ENCODE data around the gene TTC23. TPM values are rescaled to one million over a fixed set of nuclear protein-coding genes. Genes with fewer than 3 reads are reported as not detected.

Gene TTC23
- total and polyA plus RNA-seq, 9 of the 15 experiments (the other 6 are each of a cell fraction or from before 2014, with no cell fraction given) = 0.41 to 4.5 (median 2.5) TPM

DNA sequence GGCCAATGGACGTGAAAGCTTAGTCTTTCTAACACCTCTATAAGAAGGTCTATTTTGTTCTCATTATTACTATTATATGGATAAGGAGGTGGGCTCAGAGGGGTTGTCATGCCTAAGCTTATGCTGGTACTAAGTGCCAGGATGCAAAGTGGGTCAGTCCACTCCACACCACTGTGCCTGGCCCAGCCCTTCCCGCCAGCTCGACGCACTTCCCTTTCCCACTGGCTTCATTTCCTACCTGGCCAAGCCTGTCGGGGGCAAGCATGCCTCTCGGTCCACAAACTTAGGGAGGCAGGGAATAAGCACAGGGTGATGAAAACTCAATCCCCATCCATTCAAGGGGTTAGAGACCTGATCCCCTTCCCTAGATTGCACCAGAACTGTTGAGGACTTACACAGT lies 150.4 kb downstream of the TTC23 start (continued):
- TF ChIP-seq NELFE (IDR thresholded peaks at IDR 0.05; ENCODE audit: insufficient read depth, insufficient read length) (no peak), ZNF668 (CRISPR knock-in tag; IDR thresholded peaks at IDR 0.05) (no peak), ARID3A (IDR thresholded peaks at IDR 0.05; ENCODE audit: borderline replicate concordance, low read depth, low read length) (no peak)

- ATAC-seq = no peak
- no TSS peak for BruUV-seq (replicated peaks)
- intact Hi-C loops (cut with micrococcal nuclease) (no loop called here), in situ Hi-C loops (cut with MboI) (no loop called here)
- Histone ChIP-seq H3K79me2 (ENCODE audit: control insufficient read depth, insufficient read depth, low read length) (no peaks in the 10 kb centered on the region), H3K4me3 (no peak overlapping the region), H3K9me1 (ENCODE audit: control insufficient read depth, insufficient read depth, low read length) (no peaks in the 10 kb centered on the region), H3K27ac (ENCODE audit: extremely low read depth, low read depth, low read length) (no peak overlapping the region), H3K9me3 (replicated peaks; ENCODE audit: control insufficient read depth, insufficient read depth, low read depth, low read length) (no peaks in the 10 kb centered on the region), H3K9ac (ENCODE audit: insufficient read depth in 1 of 2, low read depth in 2 of 2, low read length in 2 of 2) (no peak overlapping the region), H2AFZ (ENCODE audit: low read depth, low read length) (no peak overlapping the region), H3K4me1 (replicated peaks in 1 of 2; ENCODE audit: control insufficient read depth in 2 of 2, insufficient read depth in 2 of 2, low read length in 2 of 2) (peaks cover 0 to 5% of the 10 kb centered on the region in 2 experiments; a peak in 1 of 5 replicates), H4K20me1 (replicated peaks; ENCODE audit: control insufficient read depth, insufficient read depth, low read length) (no peaks in the 10 kb centered on the region), H3K4me2 (ENCODE audit: insufficient read depth, low read length) (no peak overlapping the region), H3K27me3 (ENCODE audit: control insufficient read depth in 2 of 2, insufficient read depth in 2 of 2, low read length in 2 of 2) (peaks cover 19 to 67% of the 10 kb centered on the region in 2 experiments; a peak in 4 of 5 replicates), H3K36me3 (ENCODE audit: control insufficient read depth, insufficient read depth, low read length) (no peaks in the 10 kb centered on the region)
- CTCF ChIA-PET (ENCODE audit: low intra/inter-chr PET ratio) = no interaction called here
- DNase-seq (ENCODE audit: extremely low read depth in 1 of 4, low spot score in 3 of 4) = no peak
- FAIRE-seq = no peak
- POLR2A ChIA-PET = interaction anchor here (0.5 to 1.5 kb wide), 2 partner anchors 22 to 57 kb away, joined by 3 read pairs; no protein-coding TSS in a partner anchor
- 1% methylated on average over 12 of the region's 12 CpGs for WGBS (ENCODE audit: insufficient coverage, low coverage, missing lambda C conversion rate)
- TF ChIP-seq PRMT5 (CRISPR knock-in tag; IDR thresholded peaks at IDR 0.05) (no peak), RBM25 (IDR thresholded peaks at IDR 0.05; ENCODE audit: low read depth, low read length, severe bottlenecking) (no peak), ZBTB49 (CRISPR knock-in tag; IDR thresholded peaks at IDR 0.05; ENCODE audit: borderline replicate concordance) (no peak), ZNF57 (CRISPR knock-in tag; IDR thresholded peaks at IDR 0.05) (no peak), GABPB2 (CRISPR knock-in tag; conservative IDR thresholded peaks at IDR 0.05) (no peak), HSF4 (CRISPR knock-in tag; IDR thresholded peaks at IDR 0.05; ENCODE audit: borderline replicate concordance) (no peak), POLR3G (IDR thresholded peaks at IDR 0.05; ENCODE audit: extremely low read depth, insufficient read length, insufficient replicate concordance) (no peak), TEAD1 (CRISPR knock-in tag; IDR thresholded peaks at IDR 0.05) (no peak)
- TF ChIP-seq, protein P1, sequence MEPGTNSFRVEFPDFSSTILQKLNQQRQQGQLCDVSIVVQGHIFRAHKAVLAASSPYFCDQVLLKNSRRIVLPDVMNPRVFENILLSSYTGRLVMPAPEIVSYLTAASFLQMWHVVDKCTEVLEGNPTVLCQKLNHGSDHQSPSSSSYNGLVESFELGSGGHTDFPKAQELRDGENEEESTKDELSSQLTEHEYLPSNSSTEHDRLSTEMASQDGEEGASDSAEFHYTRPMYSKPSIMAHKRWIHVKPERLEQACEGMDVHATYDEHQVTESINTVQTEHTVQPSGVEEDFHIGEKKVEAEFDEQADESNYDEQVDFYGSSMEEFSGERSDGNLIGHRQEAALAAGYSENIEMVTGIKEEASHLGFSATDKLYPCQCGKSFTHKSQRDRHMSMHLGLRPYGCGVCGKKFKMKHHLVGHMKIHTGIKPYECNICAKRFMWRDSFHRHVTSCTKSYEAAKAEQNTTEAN (CRISPR knock-in tag; IDR thresholded peaks at IDR 0.05) = no peak
Measured at GRCh38 chr15:99098426-99098825, 151.0 kb downstream of the TTC23 start.

Measured in K562 (cell line).